ENCODE results near the gene KSR2.

KSR2 gene

GRCh38 chr12:117914686-117915085 lies 54.1 kb downstream of the KSR2 start:
- intact Hi-C loops (cut with DNase I; ENCODE audit: low total_unique reads), result no loop called here
- H3K27ac ChIP-seq, result no peak overlapping the region
- DNase-seq, result no peak
- H3K4me3 ChIP-seq, result no peak overlapping the region
- peaks cover 0 to 5% (median 0%) of the 10 kb centered on the region in 3 donors for H3K9me3 ChIP-seq
- no peak for TF ChIP-seq CTCF (IDR thresholded peaks at IDR 0.05)
- H3K27me3 ChIP-seq, result no peaks in the 10 kb centered on the region
- H3K36me3 ChIP-seq, result no peaks in the 10 kb centered on the region
- no peaks in the 10 kb centered on the region for H3K4me1 ChIP-seq

DNA sequence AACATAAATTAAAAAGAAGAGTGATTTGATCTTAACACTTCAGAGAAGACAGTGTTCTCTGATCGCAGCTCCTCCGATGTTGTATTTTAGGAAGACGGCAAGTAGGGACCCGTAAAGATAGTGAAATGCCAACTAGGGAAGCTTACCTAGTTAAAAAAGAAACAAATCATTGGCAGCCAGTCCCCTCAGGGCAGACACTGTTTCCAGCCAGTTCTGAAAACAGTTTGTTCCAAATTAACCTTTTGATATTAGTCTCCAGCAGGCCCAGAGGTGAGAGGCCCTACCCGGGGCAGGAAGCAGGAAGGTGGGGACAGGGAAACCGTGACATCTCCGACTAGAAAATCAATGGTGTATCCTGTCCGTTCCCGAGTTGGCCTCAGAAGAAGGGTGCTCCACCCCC lies 56.0 kb downstream of the KSR2 start:
- no peaks in the 10 kb centered on the region for H3K27me3 ChIP-seq
- no peak for DNase-seq
- intact Hi-C loops (cut with DNase I; ENCODE audit: low total_unique reads), result no loop called here
- no peaks in the 10 kb centered on the region for H3K4me1 ChIP-seq
- no peak overlapping the region for H3K27ac ChIP-seq
- no peaks in the 10 kb centered on the region for H3K36me3 ChIP-seq
- peaks cover 0 to 5% (median 0%) of the 10 kb centered on the region in 3 donors for H3K9me3 ChIP-seq
- no peak for TF ChIP-seq CTCF (IDR thresholded peaks at IDR 0.05)
- H3K4me3 ChIP-seq, result no peak overlapping the region

- no peaks in the 10 kb centered on the region for H3K36me3 ChIP-seq
- H3K27me3 ChIP-seq, result no peaks in the 10 kb centered on the region
- H3K27ac ChIP-seq, result no peak overlapping the region
- DNase-seq, result no peak
- intact Hi-C loops (cut with DNase I; ENCODE audit: low total_unique reads), result no loop called here
- no peaks in the 10 kb centered on the region for H3K4me1 ChIP-seq
- peaks cover 0 to 5% (median 0%) of the 10 kb centered on the region in 3 donors for H3K9me3 ChIP-seq
- no peak overlapping the region for H3K4me3 ChIP-seq
- no peak for TF ChIP-seq CTCF (IDR thresholded peaks at IDR 0.05)
Observed at GRCh38 chr12:117908411-117908810, 60.4 kb downstream of the KSR2 start.

DNA sequence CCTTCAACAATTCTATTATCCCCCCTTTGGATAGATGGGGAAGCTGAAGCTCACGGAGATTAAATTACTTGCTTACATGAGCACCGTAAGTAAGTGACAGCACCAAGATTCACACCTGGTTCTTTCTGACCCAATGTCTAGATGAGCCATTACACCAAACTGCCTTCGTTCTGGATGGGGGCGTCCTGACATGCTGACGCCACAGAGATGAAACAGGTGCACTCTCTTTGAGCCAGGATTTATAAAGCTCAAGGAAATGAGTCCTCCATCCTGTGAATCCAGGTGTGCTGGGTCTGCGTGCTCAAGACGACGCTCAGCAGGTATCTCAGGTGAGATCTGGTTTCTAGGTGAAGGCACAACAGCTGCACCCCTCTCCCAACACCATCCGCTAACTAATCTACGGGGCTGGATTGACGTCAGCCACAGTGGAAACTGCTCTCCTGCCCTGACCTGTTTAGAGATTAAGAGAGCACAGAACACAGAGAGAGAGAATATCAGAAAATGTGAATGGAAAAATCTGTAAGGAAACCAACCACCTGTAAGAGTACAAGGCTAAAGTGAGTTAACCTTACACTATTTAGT lies 61.6 kb downstream of the KSR2 start:
- TF ChIP-seq CTCF (IDR thresholded peaks at IDR 0.05), result no peak
- no peak for DNase-seq
- Histone ChIP-seq H3K4me1 (no peaks in the 10 kb centered on the region), H3K27ac (no peak overlapping the region), H3K4me3 (no peak overlapping the region), H3K27me3 (no peaks in the 10 kb centered on the region), H3K9me3 (peaks cover 0 to 5% (median 0%) of the 10 kb centered on the region in 3 donors), H3K36me3 (no peaks in the 10 kb centered on the region)
- intact Hi-C loops (cut with DNase I; ENCODE audit: low total_unique reads), result no loop called here

GRCh38 chr12:117904051-117904450 lies 64.7 kb downstream of the KSR2 start:
- H3K27me3 ChIP-seq, result no peaks in the 10 kb centered on the region
- no peaks in the 10 kb centered on the region for H3K9me3 ChIP-seq
- H3K4me3 ChIP-seq, result no peak overlapping the region
- DNase-seq, result no peak
- TF ChIP-seq CTCF (IDR thresholded peaks at IDR 0.05), result no peak
- H3K27ac ChIP-seq, result no peak overlapping the region
- H3K4me1 ChIP-seq, result no peaks in the 10 kb centered on the region
- H3K36me3 ChIP-seq, result no peaks in the 10 kb centered on the region
- intact Hi-C loops (cut with DNase I; ENCODE audit: low total_unique reads), result no loop called here
